Measurements from ENCODE around the gene SMARCC1. TPM values are rescaled to one million over a fixed set of nuclear protein-coding genes. Genes with fewer than 3 reads are reported as not detected.

Gene SMARCC1
- total RNA-seq, 1 experiment from 2014 or later = 249 TPM

DNA sequence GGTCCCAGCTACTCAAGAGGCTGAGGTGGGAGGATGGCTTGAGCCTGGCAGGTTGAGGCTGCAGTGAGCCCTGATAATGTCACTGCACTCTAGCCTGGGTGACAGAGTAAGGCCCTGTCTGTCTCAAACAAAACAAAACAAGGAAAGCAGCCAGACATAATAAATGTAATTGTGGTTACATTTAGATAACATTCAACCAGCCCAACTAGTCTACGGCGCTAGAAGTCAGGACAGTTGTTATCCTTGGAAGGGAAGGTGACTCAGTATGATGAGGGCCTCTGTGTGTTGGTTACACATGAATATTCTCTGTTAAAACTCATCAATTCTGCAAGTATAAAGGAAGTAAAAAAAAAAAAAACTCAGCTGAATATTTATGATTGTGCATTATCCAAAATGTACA is 176.0 kb downstream of the SMARCC1 start:
- H3K27me3 Mint-ChIP-seq (ENCODE audit: low read depth) = no peaks in the 10 kb centered on the region
- POLR2A ChIA-PET = interaction anchor here (0.6 kb wide), 1 partner anchor 160 kb away, joined by 3 read pairs; no protein-coding TSS in a partner anchor
- ATAC-seq (no peak), DNase-seq (ENCODE audit: low spot score) (no peak)
- no peak overlapping the region for H3K4me3 Mint-ChIP-seq
- CTCF ChIA-PET = interaction anchor here (1.0 kb wide), 1 partner anchor 83 kb away, joined by 4 read pairs; no protein-coding TSS in a partner anchor
- peaks cover 58% of the 10 kb centered on the region for H3K36me3 Mint-ChIP-seq
- no peak overlapping the region for H3K27ac Mint-ChIP-seq
- H3K9me3 Mint-ChIP-seq = no peaks in the 10 kb centered on the region
- no peaks in the 10 kb centered on the region for H3K4me1 Mint-ChIP-seq
- TF ChIP-seq IRF2 (CRISPR knock-in tag; IDR thresholded peaks at IDR 0.05; ENCODE audit: borderline replicate concordance, low read depth) = no peak
- TF ChIP-seq, protein P1, sequence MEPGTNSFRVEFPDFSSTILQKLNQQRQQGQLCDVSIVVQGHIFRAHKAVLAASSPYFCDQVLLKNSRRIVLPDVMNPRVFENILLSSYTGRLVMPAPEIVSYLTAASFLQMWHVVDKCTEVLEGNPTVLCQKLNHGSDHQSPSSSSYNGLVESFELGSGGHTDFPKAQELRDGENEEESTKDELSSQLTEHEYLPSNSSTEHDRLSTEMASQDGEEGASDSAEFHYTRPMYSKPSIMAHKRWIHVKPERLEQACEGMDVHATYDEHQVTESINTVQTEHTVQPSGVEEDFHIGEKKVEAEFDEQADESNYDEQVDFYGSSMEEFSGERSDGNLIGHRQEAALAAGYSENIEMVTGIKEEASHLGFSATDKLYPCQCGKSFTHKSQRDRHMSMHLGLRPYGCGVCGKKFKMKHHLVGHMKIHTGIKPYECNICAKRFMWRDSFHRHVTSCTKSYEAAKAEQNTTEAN (CRISPR knock-in tag; IDR thresholded peaks at IDR 0.05) = no peak
- TF ChIP-seq KAT7 (CRISPR knock-in tag; IDR thresholded peaks at IDR 0.05; ENCODE audit: borderline replicate concordance) = no peak
- TF ChIP-seq HMGXB4 (CRISPR knock-in tag; IDR thresholded peaks at IDR 0.05) = no peak
- TF ChIP-seq, protein P2, sequence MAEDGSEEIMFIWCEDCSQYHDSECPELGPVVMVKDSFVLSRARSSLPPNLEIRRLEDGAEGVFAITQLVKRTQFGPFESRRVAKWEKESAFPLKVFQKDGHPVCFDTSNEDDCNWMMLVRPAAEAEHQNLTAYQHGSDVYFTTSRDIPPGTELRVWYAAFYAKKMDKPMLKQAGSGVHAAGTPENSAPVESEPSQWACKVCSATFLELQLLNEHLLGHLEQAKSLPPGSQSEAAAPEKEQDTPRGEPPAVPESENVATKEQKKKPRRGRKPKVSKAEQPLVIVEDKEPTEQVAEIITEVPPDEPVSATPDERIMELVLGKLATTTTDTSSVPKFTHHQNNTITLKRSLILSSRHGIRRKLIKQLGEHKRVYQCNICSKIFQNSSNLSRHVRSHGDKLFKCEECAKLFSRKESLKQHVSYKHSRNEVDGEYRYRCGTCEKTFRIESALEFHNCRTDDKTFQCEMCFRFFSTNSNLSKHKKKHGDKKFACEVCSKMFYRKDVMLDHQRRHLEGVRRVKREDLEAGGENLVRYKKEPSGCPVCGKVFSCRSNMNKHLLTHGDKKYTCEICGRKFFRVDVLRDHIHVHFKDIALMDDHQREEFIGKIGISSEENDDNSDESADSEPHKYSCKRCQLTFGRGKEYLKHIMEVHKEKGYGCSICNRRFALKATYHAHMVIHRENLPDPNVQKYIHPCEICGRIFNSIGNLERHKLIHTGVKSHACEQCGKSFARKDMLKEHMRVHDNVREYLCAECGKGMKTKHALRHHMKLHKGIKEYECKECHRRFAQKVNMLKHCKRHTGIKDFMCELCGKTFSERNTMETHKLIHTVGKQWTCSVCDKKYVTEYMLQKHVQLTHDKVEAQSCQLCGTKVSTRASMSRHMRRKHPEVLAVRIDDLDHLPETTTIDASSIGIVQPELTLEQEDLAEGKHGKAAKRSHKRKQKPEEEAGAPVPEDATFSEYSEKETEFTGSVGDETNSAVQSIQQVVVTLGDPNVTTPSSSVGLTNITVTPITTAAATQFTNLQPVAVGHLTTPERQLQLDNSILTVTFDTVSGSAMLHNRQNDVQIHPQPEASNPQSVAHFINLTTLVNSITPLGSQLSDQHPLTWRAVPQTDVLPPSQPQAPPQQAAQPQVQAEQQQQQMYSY (CRISPR knock-in tag; IDR thresholded peaks at IDR 0.05) = no peak
- no peak for TF ChIP-seq SMAD4 (CRISPR knock-in tag; IDR thresholded peaks at IDR 0.05)
- TF ChIP-seq NFE2L1 (CRISPR knock-in tag; IDR thresholded peaks at IDR 0.05) = no peak

- ATAC-seq (no peak), DNase-seq (ENCODE audit: low spot score) (no peak)
- ChIA-PET POLR2A (interaction anchor here (0.6 to 0.7 kb wide), 2 partner anchors 82 to 101 kb away, joined by 6 to 8 read pairs; no protein-coding TSS in a partner anchor), CTCF (interaction anchor here (1.2 kb wide), 1 partner anchor 82 kb away, joined by 4 read pairs; no protein-coding TSS in a partner anchor)
- Mint-ChIP-seq H3K4me1 (no peaks in the 10 kb centered on the region), H3K27ac (no peak overlapping the region), H3K4me3 (no peak overlapping the region), H3K36me3 (peaks cover 46% of the 10 kb centered on the region), H3K27me3 (ENCODE audit: low read depth) (no peaks in the 10 kb centered on the region), H3K9me3 (no peaks in the 10 kb centered on the region)
- TF ChIP-seq RELA (CRISPR knock-in tag; IDR thresholded peaks at IDR 0.05; ENCODE audit: borderline replicate concordance) (no peak), ATF6 (CRISPR knock-in tag; IDR thresholded peaks at IDR 0.05) (no peak)
These were observed 177.5 kb downstream of the SMARCC1 start for GRCh38 chr3:47604145-47604544.

DNA sequence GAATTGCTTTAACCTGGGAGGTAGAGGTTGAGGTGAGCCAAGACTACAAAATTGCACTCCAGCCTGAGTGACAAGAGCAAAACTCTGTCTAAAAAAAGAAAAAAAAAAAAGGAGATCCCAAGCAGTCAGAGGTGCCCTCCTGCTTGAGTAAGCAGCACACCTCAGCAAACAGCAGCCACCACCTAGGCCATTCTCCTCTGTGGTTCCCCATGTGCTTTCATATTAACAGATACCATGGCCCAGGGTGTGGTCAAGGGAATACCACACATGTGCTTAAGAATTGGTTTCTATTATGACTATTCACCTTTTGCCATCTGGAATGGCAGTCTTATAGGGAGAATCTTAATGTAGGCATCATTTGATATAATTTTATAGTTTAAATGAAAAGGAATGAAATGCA is 178.4 kb downstream of the SMARCC1 start:
- ChIA-PET CTCF (interaction anchor here (1.1 kb wide), 1 partner anchor 81 kb away, joined by 4 read pairs; no protein-coding TSS in a partner anchor), POLR2A (no interaction called here)
- no peaks in the 10 kb centered on the region for H3K4me1 Mint-ChIP-seq
- H3K9me3 Mint-ChIP-seq = no peaks in the 10 kb centered on the region
- H3K4me3 Mint-ChIP-seq = no peak overlapping the region
- H3K27me3 Mint-ChIP-seq (ENCODE audit: low read depth) = no peaks in the 10 kb centered on the region
- no peak overlapping the region for H3K27ac Mint-ChIP-seq
- peaks cover 44% of the 10 kb centered on the region for H3K36me3 Mint-ChIP-seq
- ATAC-seq (no peak), DNase-seq (ENCODE audit: low spot score) (no peak)
- TF ChIP-seq NFATC4 (CRISPR knock-in tag; IDR thresholded peaks at IDR 0.05) = no peak
- TF ChIP-seq E2F5 (CRISPR knock-in tag; IDR thresholded peaks at IDR 0.05) = no peak
- no peak for TF ChIP-seq MXD4 (CRISPR knock-in tag; IDR thresholded peaks at IDR 0.05; ENCODE audit: borderline replicate concordance)
- no peak for TF ChIP-seq STAT6 (CRISPR knock-in tag; conservative IDR thresholded peaks at IDR 0.05; ENCODE audit: low read depth)
- no peak for TF ChIP-seq TEAD1 (CRISPR knock-in tag; IDR thresholded peaks at IDR 0.05)
- no peak for TF ChIP-seq TEAD4 (CRISPR knock-in tag; IDR thresholded peaks at IDR 0.05)
- no peak for TF ChIP-seq SP1 (CRISPR knock-in tag; conservative IDR thresholded peaks at IDR 0.05)
- TF ChIP-seq, protein P1 (CRISPR knock-in tag; IDR thresholded peaks at IDR 0.05) = no peak
- no peak for TF ChIP-seq IRF1 (CRISPR knock-in tag; IDR thresholded peaks at IDR 0.05)
